Trophoblast cell (in vitro differentiated cells and primary cell): ENCODE measurements around the gene EXOC4.

Source experiments
- DNase-seq, 2 donors: peaks; one replicate each; pipeline ENCODE4 v3.0.0-alpha.2; 2016
- H2AFZ ChIP-seq: 2 replicates; pipeline ENCODE4 v1.6.1; 2013; ENCODE audit warnings: low read length, moderate library complexity, mild to moderate bottlenecking; ENCODE audit not compliant: insufficient read depth, poor library complexity
- H2AK5ac ChIP-seq: 2 replicates; pipeline ENCODE4 v1.6.1; 2013; ENCODE audit warnings: mild to moderate bottlenecking, low read length
- H2BK120ac ChIP-seq: 2 replicates; pipeline ENCODE4 v1.6.1; 2013; ENCODE audit warnings: low read length, mild to moderate bottlenecking, moderate library complexity; ENCODE audit not compliant: insufficient read depth, poor library complexity
- H2BK12ac ChIP-seq: 2 replicates; pipeline ENCODE4 v1.6.1; 2013; ENCODE audit warnings: mild to moderate bottlenecking, low read length, moderate library complexity
- H2BK5ac ChIP-seq: 2 replicates; pipeline ENCODE4 v1.6.1; 2013; ENCODE audit warnings: low read length, low read depth, moderate library complexity, mild to moderate bottlenecking; ENCODE audit not compliant: poor library complexity
- H3K14ac ChIP-seq: 2 replicates; pipeline ENCODE4 v1.6.1; 2013; ENCODE audit warnings: mild to moderate bottlenecking, low read length
- H3K18ac ChIP-seq: 2 replicates; pipeline ENCODE4 v1.6.1; 2013; ENCODE audit warnings: mild to moderate bottlenecking, low read length
- H3K23ac ChIP-seq: 2 replicates; pipeline ENCODE4 v1.6.1; 2013; ENCODE audit warnings: low read length
- H3K27ac ChIP-seq: 2 replicates; pipeline ENCODE4 v1.5.1; 2013; ENCODE audit warnings: low read depth, mild to moderate bottlenecking, inconsistent platforms, low read length, moderate library complexity
- H3K27me3 ChIP-seq: 2 replicates; pipeline ENCODE4 v1.6.1; 2013; ENCODE audit warnings: inconsistent platforms, mild to moderate bottlenecking, low read length, moderate library complexity; ENCODE audit not compliant: insufficient read depth
- H3K36me3 ChIP-seq, 2 experiments: 1 replicate in 1 of 2; 2 replicates in 1 of 2; pipeline ENCODE4 v1.6.1; 2013; ENCODE audit warnings: low read length in 2 of 2, mild to moderate bottlenecking in 2 of 2, moderate library complexity in 1 of 2; ENCODE audit not compliant: insufficient read depth in 2 of 2, control insufficient read depth in 1 of 2
- H3K4ac ChIP-seq: 2 replicates; pipeline ENCODE4 v1.6.1; 2013; ENCODE audit warnings: low read depth, mild to moderate bottlenecking, low read length, moderate library complexity
- H3K4me1 ChIP-seq, 2 experiments: 1 replicate in 1 of 2; 2 replicates in 1 of 2; pipeline ENCODE4 v1.6.1; 2013; ENCODE audit warnings: low read length in 2 of 2, mild to moderate bottlenecking in 2 of 2, moderate library complexity in 1 of 2; ENCODE audit not compliant: insufficient read depth in 2 of 2, control insufficient read depth in 1 of 2
- H3K4me2 ChIP-seq: 2 replicates; pipeline ENCODE4 v1.6.1; 2013; ENCODE audit warnings: inconsistent platforms, mild to moderate bottlenecking, low read length, moderate library complexity
- H3K4me3 ChIP-seq: 2 replicates; pipeline ENCODE4 v1.5.1; 2013; ENCODE audit warnings: mild to moderate bottlenecking, low read depth, low read length, inconsistent platforms
- H3K79me1 ChIP-seq: one replicate; pipeline ENCODE4 v1.6.1; 2013; ENCODE audit warnings: low read length
- H3K79me2 ChIP-seq: 2 replicates; pipeline ENCODE4 v1.6.1; 2013; ENCODE audit warnings: low read length, mild to moderate bottlenecking; ENCODE audit not compliant: control insufficient read depth, insufficient read depth, poor library complexity
- H3K9ac ChIP-seq: 2 replicates; pipeline ENCODE4 v1.6.1; 2013; ENCODE audit warnings: mild to moderate bottlenecking, low read length
- H3K9me3 ChIP-seq: 2 replicates; pipeline ENCODE4 v1.6.1; 2013; ENCODE audit warnings: low read depth, mild to moderate bottlenecking, control low read depth, inconsistent platforms, low read length; ENCODE audit not compliant: insufficient read depth
- H4K12ac ChIP-seq: 2 replicates; pipeline ENCODE4 v1.6.1; 2013; ENCODE audit warnings: low read depth, mild to moderate bottlenecking, low read length, moderate library complexity
- H4K8ac ChIP-seq: 2 replicates; pipeline ENCODE4 v1.6.1; 2013; ENCODE audit warnings: low read depth, mild to moderate bottlenecking, low read length, moderate library complexity
- H4K91ac ChIP-seq: one replicate; pipeline ENCODE4 v1.6.1; 2013; ENCODE audit warnings: low read depth, mild to moderate bottlenecking, low read length, moderate library complexity
- WGBS: extraction: QIAGEN DNeasy Blood & Tissue Kit; methylation state at CpG from one replicate; pipeline ENCODE4 v1.1.7; 2013; ENCODE audit warnings: missing lambda C conversion rate; ENCODE audit not compliant: insufficient read length, insufficient coverage; ENCODE audit errors: extremely low coverage; 5-methylcytosine and 5-hydroxymethylcytosine counted together

Gene EXOC4

DNA sequence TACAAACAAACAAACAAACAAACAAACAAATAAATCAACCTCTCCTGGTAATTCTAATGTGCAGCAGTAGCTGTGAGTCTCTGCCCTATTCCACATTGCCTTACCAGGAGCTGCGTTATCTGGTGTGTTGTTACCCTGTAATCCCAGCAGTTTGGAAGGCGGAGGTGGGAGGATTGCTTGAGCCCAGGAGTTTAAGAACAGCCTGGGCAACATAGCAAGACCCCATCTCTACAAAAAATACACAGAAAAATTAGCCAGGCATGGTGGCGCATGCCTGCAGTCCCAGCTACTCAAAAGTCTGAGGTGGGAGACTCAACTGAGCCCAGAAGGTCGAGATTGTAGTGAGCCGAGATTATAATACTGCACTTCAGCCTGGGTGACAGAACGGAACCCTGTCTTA lies 192.7 kb downstream of the EXOC4 start:
- no peaks in the 10 kb centered on the region for H3K27me3 ChIP-seq

DNA sequence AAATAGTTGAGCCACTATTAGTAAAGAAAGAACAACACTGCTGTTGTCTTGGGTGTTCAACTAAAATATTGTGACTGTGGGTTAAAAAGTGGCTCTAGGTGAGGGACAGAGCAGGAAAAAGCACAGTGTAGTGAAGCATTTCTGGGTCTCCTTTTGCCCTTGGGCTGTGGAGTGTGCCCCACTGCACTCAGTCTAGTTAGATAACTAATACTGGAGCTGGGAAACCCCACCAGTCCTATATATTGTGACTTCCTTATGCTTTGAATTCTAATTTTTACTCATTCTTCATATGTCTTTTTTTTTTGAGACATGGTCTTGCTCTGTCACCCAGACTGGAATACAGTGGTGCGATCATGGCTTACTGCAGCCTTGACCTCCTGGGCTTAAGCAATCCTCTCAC lies 195.1 kb downstream of the EXOC4 start:
- no peaks in the 10 kb centered on the region for H3K79me1 ChIP-seq
- H3K18ac ChIP-seq: no peak overlapping the region
- no peak overlapping the region for H3K27ac ChIP-seq
- DNase-seq: no peak
- H2AK5ac ChIP-seq: no peak overlapping the region
- no peak overlapping the region for H3K4ac ChIP-seq
- no peaks in the 10 kb centered on the region for H3K27me3 ChIP-seq
- no peak overlapping the region for H2BK5ac ChIP-seq
- no CpG with 5 or more reads among the region's 1 CpG for WGBS
- no peaks in the 10 kb centered on the region for H3K79me2 ChIP-seq
- no peaks in the 10 kb centered on the region for H3K36me3 ChIP-seq
- H3K4me2 ChIP-seq: no peak overlapping the region
- H2BK120ac ChIP-seq: no peak overlapping the region
- peaks cover 0 to 4% of the 10 kb centered on the region in 2 experiments for H3K4me1 ChIP-seq
- no peak overlapping the region for H2BK12ac ChIP-seq
- H4K91ac ChIP-seq: no peak overlapping the region
- no peak overlapping the region for H3K14ac ChIP-seq
- no peak overlapping the region for H2AFZ ChIP-seq
- no peak overlapping the region for H3K4me3 ChIP-seq
- H4K12ac ChIP-seq: no peak overlapping the region
- H4K8ac ChIP-seq: no peak overlapping the region
- H3K23ac ChIP-seq: no peak overlapping the region
- H3K9me3 ChIP-seq: no peaks in the 10 kb centered on the region
- no peak overlapping the region for H3K9ac ChIP-seq

More for the DNA sequence above, 192.7 kb downstream of the EXOC4 start:
- Histone ChIP-seq H4K8ac (no peak overlapping the region), H3K36me3 (no peaks in the 10 kb centered on the region), H2AFZ (no peak overlapping the region), H3K9me3 (no peaks in the 10 kb centered on the region), H3K9ac (no peak overlapping the region), H3K4me1 (peaks cover 0 to 4% of the 10 kb centered on the region in 2 experiments), H3K14ac (no peak overlapping the region), H3K4me2 (no peak overlapping the region), H4K91ac (no peak overlapping the region), H3K4ac (no peak overlapping the region), H2BK5ac (no peak overlapping the region), H3K23ac (no peak overlapping the region), H3K18ac (no peak overlapping the region), H3K79me2 (no peaks in the 10 kb centered on the region), H3K79me1 (no peaks in the 10 kb centered on the region), H2AK5ac (no peak overlapping the region), H2BK12ac (no peak overlapping the region), H3K4me3 (no peak overlapping the region), H4K12ac (no peak overlapping the region), H2BK120ac (no peak overlapping the region), H3K27ac (no peak overlapping the region)
- DNase-seq: no peak
- WGBS: no CpG with 5 or more reads among the region's 6 CpGs

DNA sequence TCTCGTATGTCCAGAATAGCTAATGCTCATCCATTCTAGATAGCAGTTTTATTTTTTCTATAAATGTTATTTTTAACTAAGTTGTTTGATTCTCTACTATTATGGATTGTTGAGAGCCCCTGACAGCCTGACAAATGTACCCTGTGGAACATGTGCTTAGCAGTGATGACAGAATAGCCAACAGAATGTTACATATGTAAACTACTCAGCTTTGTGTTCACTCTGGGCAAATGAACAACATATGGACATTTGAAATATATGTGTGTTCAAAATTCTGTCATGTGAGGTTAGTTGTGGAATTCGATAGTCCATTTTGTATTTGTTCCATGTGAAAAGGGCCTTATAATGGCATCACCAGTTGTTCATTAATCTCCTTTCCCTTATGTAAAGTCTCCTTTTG lies 199.7 kb downstream of the EXOC4 start:
- no peak overlapping the region for H4K91ac ChIP-seq
- H3K9ac ChIP-seq: no peak overlapping the region
- no peaks in the 10 kb centered on the region for H3K79me2 ChIP-seq
- no peaks in the 10 kb centered on the region for H3K4me1 ChIP-seq
- no peaks in the 10 kb centered on the region for H3K27me3 ChIP-seq
- H3K9me3 ChIP-seq: no peaks in the 10 kb centered on the region
- no peak overlapping the region for H2AFZ ChIP-seq
- H3K36me3 ChIP-seq: no peaks in the 10 kb centered on the region
- H3K23ac ChIP-seq: no peak overlapping the region
- no CpG with 5 or more reads among the region's 2 CpGs for WGBS
- no peak overlapping the region for H2BK12ac ChIP-seq
- H3K4me2 ChIP-seq: no peak overlapping the region
- H3K18ac ChIP-seq: no peak overlapping the region
- H3K79me1 ChIP-seq: no peaks in the 10 kb centered on the region
- no peak overlapping the region for H3K4ac ChIP-seq
- no peak overlapping the region for H3K27ac ChIP-seq
- DNase-seq: no peak
- H2BK5ac ChIP-seq: no peak overlapping the region
- no peak overlapping the region for H3K4me3 ChIP-seq
- H4K8ac ChIP-seq: no peak overlapping the region
- no peak overlapping the region for H2AK5ac ChIP-seq
- no peak overlapping the region for H3K14ac ChIP-seq
- no peak overlapping the region for H4K12ac ChIP-seq
- no peak overlapping the region for H2BK120ac ChIP-seq

GRCh38 chr7:133458688-133459087 lies 205.8 kb downstream of the EXOC4 start:
- Histone ChIP-seq H4K12ac (no peak overlapping the region), H3K79me1 (no peaks in the 10 kb centered on the region), H4K91ac (no peak overlapping the region), H3K14ac (no peak overlapping the region), H3K4me3 (no peak overlapping the region), H3K4me2 (no peak overlapping the region), H2AFZ (no peak overlapping the region), H3K27me3 (no peaks in the 10 kb centered on the region), H3K4me1 (no peaks in the 10 kb centered on the region), H3K27ac (no peak overlapping the region), H2BK120ac (no peak overlapping the region), H2AK5ac (no peak overlapping the region), H3K4ac (no peak overlapping the region), H3K9me3 (no peaks in the 10 kb centered on the region), H2BK12ac (no peak overlapping the region), H3K18ac (no peak overlapping the region), H3K79me2 (no peaks in the 10 kb centered on the region), H3K9ac (no peak overlapping the region), H2BK5ac (no peak overlapping the region), H3K36me3 (no peaks in the 10 kb centered on the region), H4K8ac (no peak overlapping the region), H3K23ac (no peak overlapping the region)
- DNase-seq: no peak
- WGBS: no CpG with 5 or more reads among the region's 2 CpGs
